Suppressor macrophage (primary cell): Measurements from ENCODE around the gene C12orf43.

ENCODE experiments used
- DNase-seq, 4 experiments: peaks; one replicate each; pipeline ENCODE4 v3.0.0-alpha.2; 2020 to 2022

C12orf43 gene

GRCh38 chr12:120999191-121000120, 16.8 kb downstream of the C12orf43 start:
- no peak for DNase-seq

- DNase-seq: no peak
Observed at GRCh38 chr12:120998435-120998834, 17.9 kb downstream of the C12orf43 start.

- DNase-seq: no peak
Observed at GRCh38 chr12:120997448-120997847, 18.8 kb downstream of the C12orf43 start.

GRCh38 chr12:120996133-120996746, 20.0 kb downstream of the C12orf43 start:
- no peak for DNase-seq

GRCh38 chr12:120994589-120995337, 21.5 kb downstream of the C12orf43 start:
- no peak for DNase-seq

GRCh38 chr12:120994059-120994458, 22.2 kb downstream of the C12orf43 start:
- DNase-seq: no peak

GRCh38 chr12:120993496-120993895, 22.8 kb downstream of the C12orf43 start:
- DNase-seq: no peak

- DNase-seq: no peak
Observed at GRCh38 chr12:120992989-120993388, 23.3 kb downstream of the C12orf43 start.

- DNase-seq: no peak
Observed at GRCh38 chr12:120991965-120992364, 24.3 kb downstream of the C12orf43 start.

GRCh38 chr12:120990487-120991055, 25.7 kb downstream of the C12orf43 start:
- no peak for DNase-seq

GRCh38 chr12:120989687-120990086, 26.6 kb downstream of the C12orf43 start:
- no peak for DNase-seq

- DNase-seq: no peak
Observed at GRCh38 chr12:120988658-120989057, 27.6 kb downstream of the C12orf43 start.

GRCh38 chr12:120988234-120988633, 28.1 kb downstream of the C12orf43 start:
- DNase-seq: no peak

GRCh38 chr12:120984351-120984898, 31.9 kb downstream of the C12orf43 start:
- DNase-seq: no peak

- DNase-seq: no peak
Observed at GRCh38 chr12:120983759-120984158, 32.5 kb downstream of the C12orf43 start.

- no peak for DNase-seq
Observed at GRCh38 chr12:120982659-120983058, 33.6 kb downstream of the C12orf43 start.

GRCh38 chr12:120981407-120981941, 34.8 kb downstream of the C12orf43 start:
- no peak for DNase-seq

- no peak for DNase-seq
Observed at GRCh38 chr12:120980800-120981368, 35.4 kb downstream of the C12orf43 start.

GRCh38 chr12:120979862-120980696, 36.2 kb downstream of the C12orf43 start:
- no peak for DNase-seq

GRCh38 chr12:120979220-120979861, 36.9 kb downstream of the C12orf43 start:
- DNase-seq: no peak
